K562 (cell line): ENCODE results near the gene FBXL12. TPM values are rescaled to one million over a fixed set of nuclear protein-coding genes. Genes with fewer than 3 reads are reported as not detected.
A peak's percentile ranks its signal among the peaks of the same experiment; 100 is the strongest.

Source experiments
- ATF1 ChIP-seq, 2 experiments: fragments of 450-650 bp in 1 of 2; IDR thresholded peaks; 2 replicates each; pipeline ENCODE4 v1.6.1; 2016; ENCODE audit warnings: missing compliant biosample characterization in 1 of 2, missing genetic modification characterization in 1 of 2
- BRF1 ChIP-seq: IDR thresholded peaks from 3 replicates; pipeline ENCODE4 v1.6.1; 2011; ENCODE audit warnings: borderline replicate concordance, mild to moderate bottlenecking; ENCODE audit not compliant: insufficient read length; ENCODE audit errors: extremely low read depth
- GATA2 ChIP-seq: sonication (generic); formaldehyde crosslinking; IDR thresholded peaks from 2 replicates; pipeline ENCODE4 v1.4.0; 2020; ENCODE audit warnings: mild to moderate bottlenecking, missing genetic modification reagents
- HDAC1 ChIP-seq, 2 experiments: fragments of 450-650 bp; IDR thresholded peaks; 2 replicates each; pipeline ENCODE4 v1.6.1; 2016 to 2017; ENCODE audit warnings: inconsistent platforms in 1 of 2, mild to moderate bottlenecking in 1 of 2, moderate library complexity in 1 of 2
- IRF9 ChIP-seq: fragments of 450-650 bp; IDR thresholded peaks from 2 replicates; pipeline ENCODE4 v1.6.1; 2016; ENCODE audit warnings: missing biosample characterization, missing genetic modification characterization
- LARP7 ChIP-seq: fragments of 450-650 bp; IDR thresholded peaks from 2 replicates; pipeline ENCODE4 v1.6.1; 2016
- POLR2G ChIP-seq: fragments of 200-400 bp; formaldehyde crosslinking; IDR thresholded peaks from 2 replicates; pipeline ENCODE4 v1.6.1; 2017; ENCODE audit warnings: low read depth, mild to moderate bottlenecking, antibody characterized with exemption, low read length, moderate library complexity
- PRMT5 ChIP-seq: sonication (generic); formaldehyde crosslinking; IDR thresholded peaks from 2 replicates; pipeline ENCODE4 v1.5.0; 2020; ENCODE audit warnings: missing genetic modification reagents
- RUNX1 ChIP-seq: sonication (generic); IDR thresholded peaks from 2 replicates; pipeline ENCODE4 v1.6.1; 2016; ENCODE audit warnings: antibody characterized with exemption, low read depth
- SAFB ChIP-seq: fragments of 200-400 bp; formaldehyde crosslinking; IDR thresholded peaks from 2 replicates; pipeline ENCODE4 v1.6.1; 2017; ENCODE audit warnings: low read depth, low read length, borderline replicate concordance
- TAF9B ChIP-seq: fragments of 450-650 bp; IDR thresholded peaks from 2 replicates; pipeline ENCODE4 v1.6.1; 2018; ENCODE audit warnings: mild to moderate bottlenecking; ENCODE audit not compliant: partially characterized antibody
- TEAD4 ChIP-seq, 2 experiments: sonication (generic) in 1 of 2; formaldehyde crosslinking in 1 of 2; IDR thresholded peaks; 2 replicates each; pipeline versions ENCODE4 v1.6.1 to v1.8.0; 2012 to 2022; ENCODE audit warnings: borderline replicate concordance in 1 of 2, inconsistent platforms in 1 of 2, low read length in 1 of 2, mild to moderate bottlenecking in 1 of 2, missing genetic modification reagents in 1 of 2
- YBX1 ChIP-seq: fragments of 450-650 bp; IDR thresholded peaks from 2 replicates; pipeline ENCODE4 v1.7.1; 2016; ENCODE audit warnings: mild to moderate bottlenecking
- ZBTB17 ChIP-seq: fragments of 450-650 bp; formaldehyde crosslinking; IDR thresholded peaks from 2 replicates; pipeline ENCODE4 v1.4.0; 2020; ENCODE audit warnings: mild to moderate bottlenecking
- ZNF316 ChIP-seq: fragments of 450-650 bp; IDR thresholded peaks from 2 replicates; pipeline ENCODE4 v1.6.1; 2016
- ZNF551 ChIP-seq: fragments of 250-450 bp; sonication (Bioruptor Pico); IDR thresholded peaks from 2 replicates; pipeline ENCODE4 v1.5.0; 2021; ENCODE audit warnings: mild to moderate bottlenecking, moderate library complexity
- ZZZ3 ChIP-seq: fragments of 450-650 bp; IDR thresholded peaks from 2 replicates; pipeline ENCODE4 v1.6.1; 2016; ENCODE audit warnings: antibody characterized with exemption, mild to moderate bottlenecking, moderate library complexity
- polyA plus RNA-seq, 8 experiments: library from polyadenylated mRNA; depleted of rRNA in 4 of 8; stranded (reverse) in 5 of 8; unstranded in 3 of 8; fragments of >200 nt; fragmentation: Nextera tagmentation in 2 of 8; fragmentation: Illumina TruSeq in 1 of 8; extraction: Ambion mirVana in 2 of 8; extraction: Trizol in 1 of 8; gene quantifications; 2 replicates each; pipeline versions ENCODE4 v1.2.1 to v1.2.3, GENCODE V29; 2011 to 2014; ENCODE audit warnings: inconsistent platforms in 1 of 8, missing spikeins in 1 of 8
- total RNA-seq, 7 experiments: library from RNA; depleted of rRNA in 6 of 7; stranded (reverse); fragments of >200 nt in 6 of 7; fragmentation: Illumina TruSeq in 2 of 7; extraction: Trizol in 2 of 7; gene quantifications; 2 replicates each; pipeline versions ENCODE4 v1.2.1 to v1.2.3, GENCODE V29; 2011 to 2021; ENCODE audit warnings: low replicate concordance in 1 of 7
- TF ChIP-seq, protein P1 (sequence below), 2 experiments: fragments of 450-650 bp in 1 of 2; sonication (generic) in 1 of 2; formaldehyde crosslinking; conservative IDR thresholded peaks; 2 replicates each; pipeline versions ENCODE4 v1.4.0 to v1.8.1; 2020 to 2022; ENCODE audit warnings: mild to moderate bottlenecking in 1 of 2, missing genetic modification reagents in 1 of 2
- TF ChIP-seq, protein P2 (sequence below): fragments of 250-450 bp; sonication (Bioruptor Pico); IDR thresholded peaks from 2 replicates; pipeline ENCODE4 v1.6.1; 2021; ENCODE audit warnings: mild to moderate bottlenecking

The FBXL12 gene
- total and polyA plus RNA-seq, 9 of the 15 experiments (the other 6 are each of a cell fraction or from before 2014, with no cell fraction given), result 2.7 to 40.5 (median 26.5) TPM

GRCh38 chr19:9834726-9835506, 16.0 kb upstream of the FBXL12 start, which contains the start of gene PIN1 (continued):
- TF ChIP-seq ZBTB17 (0 out of 2 replicates have a peak, but pooled peaks have one; percentile 37), GATA2 (CRISPR knock-in tag) (no peak), TEAD4 (IDR thresholded peaks at IDR 0.05; ENCODE audit: low read length) (no peak), TEAD4 (CRISPR knock-in tag; IDR thresholded peaks at IDR 0.05; ENCODE audit: borderline replicate concordance) (no peak), PRMT5 (CRISPR knock-in tag) (no peak), HDAC1 (IDR thresholded peaks at IDR 0.05) (peak in 1 of 2 experiments; percentile 80; a peak in 2 of 4 replicates), RUNX1 (no peak), ZNF551 (CRISPR knock-in tag) (no peak), ZNF316 (no peak), TAF9B (no peak), LARP7 (no peak), ATF1 (CRISPR knock-in tag; IDR thresholded peaks at IDR 0.05) (no peak), ATF1 (tag; IDR thresholded peaks at IDR 0.05) (peak; percentile 94), IRF9 (tag) (no peak), ZZZ3 (no peak), BRF1 (no peak), SAFB (no peak), POLR2G (peak; percentile 94), YBX1 (no peak)
- TF ChIP-seq, protein P1, sequence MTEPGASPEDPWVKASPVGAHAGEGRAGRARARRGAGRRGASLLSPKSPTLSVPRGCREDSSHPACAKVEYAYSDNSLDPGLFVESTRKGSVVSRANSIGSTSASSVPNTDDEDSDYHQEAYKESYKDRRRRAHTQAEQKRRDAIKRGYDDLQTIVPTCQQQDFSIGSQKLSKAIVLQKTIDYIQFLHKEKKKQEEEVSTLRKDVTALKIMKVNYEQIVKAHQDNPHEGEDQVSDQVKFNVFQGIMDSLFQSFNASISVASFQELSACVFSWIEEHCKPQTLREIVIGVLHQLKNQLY (CRISPR knock-in tag; conservative IDR thresholded peaks at IDR 0.05), result no peak
- TF ChIP-seq, protein P2, sequence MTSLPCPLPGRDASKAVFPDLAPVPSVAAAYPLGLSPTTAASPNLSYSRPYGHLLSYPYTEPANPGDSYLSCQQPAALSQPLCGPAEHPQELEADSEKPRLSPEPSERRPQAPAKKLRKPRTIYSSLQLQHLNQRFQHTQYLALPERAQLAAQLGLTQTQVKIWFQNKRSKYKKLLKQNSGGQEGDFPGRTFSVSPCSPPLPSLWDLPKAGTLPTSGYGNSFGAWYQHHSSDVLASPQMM (CRISPR knock-in tag), result no peak
